ENCODE results near the gene GUCD1.
"Not testable (repeated sequence)": the region's sequence is repeated elsewhere in the genome, so short reads cannot be mapped to it uniquely, and the experiment has no call there.

GUCD1 gene

GRCh38 chr22:24532075-24532474, 22.9 kb downstream of the GUCD1 start:
- H3K27me3 ChIP-seq (ENCODE audit: control insufficient read depth, insufficient read depth, low read length): no peaks in the 10 kb centered on the region
- H3K27ac ChIP-seq: no peak overlapping the region
- H3K9me3 ChIP-seq (ENCODE audit: control insufficient read depth, low read length): no peaks in the 10 kb centered on the region
- H3K4me3 ChIP-seq (ENCODE audit: low read depth, low read length): no peak overlapping the region
- no peak overlapping the region for H3K9ac ChIP-seq
- no peak overlapping the region for H3K4me2 ChIP-seq (ENCODE audit: low read length)
- no peaks in the 10 kb centered on the region for H3K36me3 ChIP-seq (ENCODE audit: control insufficient read depth, insufficient read depth, low read length)
- TF ChIP-seq CTCF (IDR thresholded peaks at IDR 0.05): no peak
- no peak overlapping the region for H2AFZ ChIP-seq
- no peaks in the 10 kb centered on the region for H3K4me1 ChIP-seq
- no peaks in the 10 kb centered on the region for H3K79me2 ChIP-seq

DNA sequence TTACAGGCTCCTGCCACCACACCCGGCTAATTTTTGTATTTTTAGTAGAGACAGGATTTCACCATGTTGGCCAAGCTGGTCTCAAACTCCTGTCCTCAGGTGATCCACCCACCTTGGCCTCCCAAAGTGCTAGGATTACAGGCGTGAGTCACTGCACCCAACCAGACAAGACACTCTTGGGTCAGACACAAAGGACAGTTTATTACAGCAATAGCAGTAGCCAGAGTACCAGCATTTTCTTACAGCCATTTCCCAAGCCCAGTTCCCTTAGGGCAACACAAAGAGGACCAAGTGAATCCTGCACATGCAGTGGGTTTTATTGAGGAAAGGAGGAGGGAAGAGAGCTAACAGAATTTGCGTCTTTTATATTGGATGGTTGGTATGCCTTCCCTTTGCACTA, 24.0 kb downstream of the GUCD1 start:
- not testable (repeated sequence) for H3K27ac ChIP-seq; H3K9ac ChIP-seq; H3K36me3 ChIP-seq (ENCODE audit: control insufficient read depth, insufficient read depth, low read length); H3K4me1 ChIP-seq; H3K79me2 ChIP-seq; H3K9me3 ChIP-seq (ENCODE audit: control insufficient read depth, low read length); H3K27me3 ChIP-seq (ENCODE audit: control insufficient read depth, insufficient read depth, low read length); H2AFZ ChIP-seq; H3K4me3 ChIP-seq (ENCODE audit: low read depth, low read length); H3K4me2 ChIP-seq (ENCODE audit: low read length)

DNA sequence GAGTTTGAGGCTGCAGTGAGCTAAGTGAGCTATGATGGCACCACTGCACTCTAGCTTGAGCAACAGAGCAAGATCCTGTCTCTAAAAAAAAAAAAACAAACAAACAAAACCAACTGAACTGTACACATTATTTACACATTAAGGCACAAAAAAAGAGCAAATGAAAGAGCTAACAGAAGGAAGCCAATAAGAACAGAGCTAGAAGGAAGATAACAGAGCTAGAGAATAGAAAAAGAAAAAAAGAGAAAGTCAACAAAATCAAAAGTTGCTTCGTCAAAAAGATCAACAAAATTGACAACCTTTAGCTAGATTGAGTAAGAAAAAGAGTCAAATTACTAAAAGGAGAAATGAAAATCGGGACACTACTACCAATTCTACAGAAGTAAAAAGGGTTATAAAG, 25.0 kb downstream of the GUCD1 start:
- TF ChIP-seq CTCF (IDR thresholded peaks at IDR 0.05): no peak
- Histone ChIP-seq H3K27ac (no peak overlapping the region), H3K36me3 (ENCODE audit: control insufficient read depth, insufficient read depth, low read length) (no peaks in the 10 kb centered on the region)

DNA sequence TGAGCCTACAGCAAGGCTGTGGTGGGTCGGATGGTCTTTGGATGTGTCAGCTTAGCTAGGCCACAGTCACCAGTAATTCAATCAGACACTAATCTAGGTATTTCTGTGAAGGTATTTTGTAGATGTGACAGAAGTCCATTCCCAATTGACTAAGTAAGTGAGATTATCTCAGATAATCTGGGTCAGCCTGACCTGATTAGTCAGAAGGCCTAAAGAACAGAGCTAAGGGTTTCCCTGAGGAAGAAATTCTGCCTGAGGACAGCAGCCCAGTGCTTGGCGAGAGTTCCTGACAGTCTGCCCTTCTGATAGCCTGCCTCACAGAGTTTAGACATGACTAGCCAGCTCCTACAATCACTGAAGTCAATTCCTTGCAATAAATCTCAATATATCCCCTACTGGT, 28.7 kb downstream of the GUCD1 start:
- H3K27ac ChIP-seq: no peak overlapping the region
- no peaks in the 10 kb centered on the region for H3K9me3 ChIP-seq (ENCODE audit: control insufficient read depth, low read length)
- H3K27me3 ChIP-seq (ENCODE audit: control insufficient read depth, insufficient read depth, low read length): no peaks in the 10 kb centered on the region
- H3K4me1 ChIP-seq: no peaks in the 10 kb centered on the region
- no peaks in the 10 kb centered on the region for H3K79me2 ChIP-seq
- no peak overlapping the region for H2AFZ ChIP-seq
- H3K4me2 ChIP-seq (ENCODE audit: low read length): no peak overlapping the region
- H3K9ac ChIP-seq: no peak overlapping the region
- H3K4me3 ChIP-seq (ENCODE audit: low read depth, low read length): no peak overlapping the region
- no peak for TF ChIP-seq CTCF (IDR thresholded peaks at IDR 0.05)
- no peaks in the 10 kb centered on the region for H3K36me3 ChIP-seq (ENCODE audit: control insufficient read depth, insufficient read depth, low read length)

More for the DNA sequence above, 25.0 kb downstream of the GUCD1 start:
- Histone ChIP-seq H2AFZ (no peak overlapping the region), H3K4me2 (ENCODE audit: low read length) (no peak overlapping the region), H3K4me1 (no peaks in the 10 kb centered on the region), H3K27me3 (ENCODE audit: control insufficient read depth, insufficient read depth, low read length) (no peaks in the 10 kb centered on the region), H3K9ac (no peak overlapping the region), H3K79me2 (no peaks in the 10 kb centered on the region), H3K4me3 (ENCODE audit: low read depth, low read length) (no peak overlapping the region), H3K9me3 (ENCODE audit: control insufficient read depth, low read length) (no peaks in the 10 kb centered on the region)

GRCh38 chr22:24525416-24526037, 29.4 kb downstream of the GUCD1 start:
- Histone ChIP-seq H3K9me3 (ENCODE audit: control insufficient read depth, low read length) (no peaks in the 10 kb centered on the region), H3K27me3 (ENCODE audit: control insufficient read depth, insufficient read depth, low read length) (no peaks in the 10 kb centered on the region), H3K9ac (no peak overlapping the region), H3K4me3 (ENCODE audit: low read depth, low read length) (no peak overlapping the region), H3K36me3 (ENCODE audit: control insufficient read depth, insufficient read depth, low read length) (no peaks in the 10 kb centered on the region), H2AFZ (no peak overlapping the region), H3K4me2 (ENCODE audit: low read length) (no peak overlapping the region), H3K79me2 (no peaks in the 10 kb centered on the region), H3K4me1 (no peaks in the 10 kb centered on the region), H3K27ac (no peak overlapping the region)
- TF ChIP-seq CTCF (IDR thresholded peaks at IDR 0.05): peak; percentile 67

All from parathyroid adenoma (tissue), 2 donors.